Activated T-cell treated with anti-CD3 and anti-CD28 coated beads, Interleukin-2, amount 50 U/mL, for 48 hours (primary cell): ENCODE data around the gene CYTL1.
"Not testable (repeated sequence)": the region's sequence is repeated elsewhere in the genome, so short reads cannot be mapped to it uniquely, and the experiment has no call there.

Experiments
- DNase-seq, 2 experiments: peaks; one replicate each; pipeline ENCODE4 v3.0.0-alpha.2; 2020

CYTL1 gene

GRCh38 chr4:5019274-5019673 lies at the start of gene CYTL1:
CYTL1 (minus strand) TSS chr4:5019458; CDS start chr4:5019445, 13 bp downstream.
- no peak for DNase-seq

- DNase-seq, result no peak
These were observed 48.6 kb upstream of the CYTL1 start for GRCh38 chr4:5067908-5068307.

GRCh38 chr4:5066968-5067367 lies 47.7 kb upstream of the CYTL1 start:
- DNase-seq, result not testable (repeated sequence)

GRCh38 chr4:5066101-5066500 lies 46.8 kb upstream of the CYTL1 start:
- DNase-seq, result no peak

GRCh38 chr4:5055411-5055810 lies 36.2 kb upstream of the CYTL1 start:
- no peak for DNase-seq

- DNase-seq, result no peak
These were observed 35.3 kb upstream of the CYTL1 start for GRCh38 chr4:5054532-5054931.

- DNase-seq, result no peak
These were observed 33.6 kb upstream of the CYTL1 start for GRCh38 chr4:5052726-5053425.

- no peak for DNase-seq
These were observed 33.0 kb upstream of the CYTL1 start for GRCh38 chr4:5052204-5052702.

- peak; percentile 23 to 36 for DNase-seq
These were observed 32.3 kb upstream of the CYTL1 start, which contains the start of gene STK32B for GRCh38 chr4:5051278-5052203. STK32B (plus strand) TSS chr4:5051480.

- DNase-seq, result peak; percentile 39 to 46
These were observed 31.4 kb upstream of the CYTL1 start for GRCh38 chr4:5050520-5051277.

- DNase-seq, result no peak
These were observed 29.5 kb upstream of the CYTL1 start for GRCh38 chr4:5048721-5049120.

- no peak for DNase-seq
These were observed 25.8 kb upstream of the CYTL1 start for GRCh38 chr4:5045097-5045496.

GRCh38 chr4:5044341-5044740 lies 25.1 kb upstream of the CYTL1 start:
- DNase-seq, result no peak

GRCh38 chr4:5043579-5043978 lies 24.3 kb upstream of the CYTL1 start:
- DNase-seq, result no peak

- no peak for DNase-seq
These were observed 22.4 kb upstream of the CYTL1 start for GRCh38 chr4:5041699-5042098.

GRCh38 chr4:5040856-5041620 lies 21.8 kb upstream of the CYTL1 start:
- no peak for DNase-seq

- DNase-seq, result no peak
These were observed 20.5 kb upstream of the CYTL1 start for GRCh38 chr4:5039800-5040199.

- DNase-seq, result no peak
These were observed 18.6 kb upstream of the CYTL1 start for GRCh38 chr4:5037553-5038551.

GRCh38 chr4:5036239-5036638 lies 17.0 kb upstream of the CYTL1 start:
- no peak for DNase-seq

- no peak for DNase-seq
These were observed 14.9 kb upstream of the CYTL1 start for GRCh38 chr4:5034206-5034605.

GRCh38 chr4:5033281-5033841 lies 14.1 kb upstream of the CYTL1 start:
- no peak for DNase-seq
